Common myeloid progenitor, CD34-positive (primary cell): Measurements from ENCODE around the gene SACM1L.

Experiments
- CTCF ChIA-PET: fragments of 350-600 bp; sonication (Branson Sonifier 250); formaldehyde crosslinking; loops from one replicate; lab custom pipeline; 2021; ENCODE audit warnings: antibody characterized with exemption; lab: Charles Lee
- POLR2A ChIA-PET: fragments of 350-600 bp; sonication (Branson Sonifier 250); formaldehyde crosslinking; loops from one replicate; lab custom pipeline; 2021; ENCODE audit warnings: antibody characterized with exemption; lab: Charles Lee
- DNase-seq, 3 donors: peaks; one replicate each; pipeline versions ENCODE4 v3.0.0 to v3.0.0-alpha.2; 2013
- H3K27ac ChIP-seq, 2 experiments: 1 replicate in 1 of 2; 2 replicates in 1 of 2; pipeline ENCODE4 v1.7.0; 2013; ENCODE audit warnings: inconsistent platforms in 2 of 2, low read length in 2 of 2, mild to moderate bottlenecking in 2 of 2, low read depth in 1 of 2, moderate library complexity in 1 of 2; ENCODE audit not compliant: severe bottlenecking in 2 of 2, insufficient read depth in 1 of 2, poor library complexity in 1 of 2
- H3K27me3 ChIP-seq, 5 experiments: replicated peaks in 2 of 5; 1 replicate in 3 of 5; 2 replicates in 2 of 5; pipeline versions ENCODE4 v1.6.1 to v1.7.0; 2013; ENCODE audit warnings: low read length in 4 of 5, mild to moderate bottlenecking in 2 of 5, moderate library complexity in 2 of 5, inconsistent platforms in 1 of 5; ENCODE audit not compliant: insufficient read depth in 5 of 5, control insufficient read depth in 4 of 5
- H3K36me3 ChIP-seq, 4 experiments: 1 replicate in 2 of 4; 2 replicates in 2 of 4; pipeline versions ENCODE4 v1.6.1 to v1.7.0; 2013; ENCODE audit warnings: low read length in 3 of 4, control low read depth in 1 of 4, mild to moderate bottlenecking in 1 of 4; ENCODE audit not compliant: control insufficient read depth in 4 of 4, insufficient read depth in 4 of 4
- H3K4me1 ChIP-seq, 4 experiments: 1 replicate in 3 of 4; 2 replicates in 1 of 4; pipeline versions ENCODE4 v1.6.1 to v1.7.1; 2013; ENCODE audit warnings: low read length in 3 of 4, mild to moderate bottlenecking in 3 of 4, control low read depth in 1 of 4, inconsistent platforms in 1 of 4, moderate library complexity in 1 of 4; ENCODE audit not compliant: control insufficient read depth in 4 of 4, insufficient read depth in 4 of 4; ENCODE audit errors: control extremely low read depth in 1 of 4
- H3K4me3 ChIP-seq, 7 experiments: 1 replicate in 4 of 7; 2 replicates in 3 of 7; pipeline versions ENCODE4 v1.5.1 to v1.7.0; 2013; ENCODE audit warnings: mild to moderate bottlenecking in 7 of 7, low read length in 6 of 7, moderate library complexity in 6 of 7, inconsistent platforms in 2 of 7, low read depth in 2 of 7, control low read depth in 1 of 7; ENCODE audit not compliant: insufficient read depth in 4 of 7, control insufficient read depth in 1 of 7; ENCODE audit errors: extremely low read depth in 1 of 7
- H3K9me3 ChIP-seq, 5 experiments: 1 replicate in 4 of 5; 2 replicates in 1 of 5; pipeline versions ENCODE4 v1.6.1 to v1.7.1; 2013; ENCODE audit warnings: low read length in 4 of 5, mild to moderate bottlenecking in 2 of 5, inconsistent platforms in 1 of 5, low read depth in 1 of 5, moderate library complexity in 1 of 5; ENCODE audit not compliant: control insufficient read depth in 4 of 5, insufficient read depth in 2 of 5; ENCODE audit errors: control extremely low read depth in 1 of 5
- WGBS: methylation state at CpG from one replicate; pipeline ENCODE4 v1.1.5; 2013; ENCODE audit not compliant: insufficient coverage; 5-methylcytosine and 5-hydroxymethylcytosine counted together

Gene SACM1L

DNA sequence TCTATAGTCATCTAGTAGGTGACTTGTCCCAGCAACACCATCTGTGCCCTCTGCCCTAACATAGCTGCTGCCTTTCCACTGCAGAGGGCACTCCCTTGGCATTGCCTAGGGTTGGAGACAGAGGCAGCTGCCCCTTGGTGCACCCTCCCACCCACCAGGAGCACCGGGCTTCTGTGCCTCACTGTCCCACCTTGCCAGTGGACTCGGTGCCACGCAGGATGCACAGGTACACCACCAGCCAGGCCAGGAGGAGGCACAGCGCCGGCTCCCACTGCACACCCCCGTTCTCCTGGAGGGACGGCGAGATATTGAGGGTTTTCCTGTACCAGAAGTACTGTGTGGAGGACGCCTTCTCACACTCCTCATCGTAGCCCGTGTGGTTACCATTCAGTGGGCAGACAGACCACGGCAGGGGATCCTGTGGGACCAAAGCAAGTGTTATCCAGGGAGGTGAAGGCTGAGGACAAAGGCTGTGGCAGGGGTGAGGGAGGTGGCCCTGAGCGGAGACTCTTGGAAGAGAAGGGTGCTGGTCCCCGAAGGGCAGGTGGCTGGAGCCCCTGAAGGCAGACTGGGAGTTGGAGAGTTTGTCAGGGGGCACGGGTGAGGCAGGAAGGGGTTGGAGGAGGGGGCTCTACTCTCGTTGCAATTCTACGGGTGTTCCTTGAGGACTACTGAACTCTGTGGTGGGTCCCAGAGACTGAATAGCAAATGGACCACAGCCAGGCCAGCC lies 86.5 kb downstream of the SACM1L start:
- no peaks in the 10 kb centered on the region for H3K36me3 ChIP-seq
- H3K4me3 ChIP-seq, result no peak overlapping the region
- no peaks in the 10 kb centered on the region for H3K9me3 ChIP-seq
- CTCF ChIA-PET, result interaction anchor here (4.8 kb wide), 1 partner anchor 14 kb away, joined by 28 read pairs; no protein-coding TSS in a partner anchor
- H3K4me1 ChIP-seq, result no peaks in the 10 kb centered on the region
- whole genome bisulfite sequencing, result 93% methylated on average over 16 of the region's 17 CpGs
- no peak for DNase-seq
- H3K27me3 ChIP-seq, result peaks cover 0 to 3% (median 0%) of the 10 kb centered on the region in 5 experiments
- H3K27ac ChIP-seq, result no peak overlapping the region
- POLR2A ChIA-PET, result no interaction called here

DNA sequence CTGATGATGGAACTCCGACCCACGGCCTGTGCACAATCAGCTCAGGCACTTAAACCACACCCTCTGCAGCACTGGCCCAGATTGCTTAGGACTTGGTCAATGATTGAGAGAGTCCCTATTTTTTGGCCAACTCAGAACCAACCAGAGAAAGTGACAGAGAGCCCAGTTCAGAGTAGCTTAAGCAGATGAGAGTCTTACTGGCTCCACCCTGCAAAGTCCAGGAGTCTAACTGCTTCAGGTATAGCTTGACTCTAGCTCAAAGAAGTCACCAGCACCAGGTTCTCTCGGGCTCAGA lies 87.1 kb downstream of the SACM1L start:
- no peaks in the 10 kb centered on the region for H3K9me3 ChIP-seq
- POLR2A ChIA-PET, result no interaction called here
- H3K4me3 ChIP-seq, result no peak overlapping the region
- H3K27me3 ChIP-seq, result peaks cover 0 to 3% (median 0%) of the 10 kb centered on the region in 5 experiments
- CTCF ChIA-PET, result interaction anchor here (4.8 kb wide), 1 partner anchor 14 kb away, joined by 28 read pairs; no protein-coding TSS in a partner anchor
- no peak for DNase-seq
- 89% methylated on average over 1 of the region's 3 CpGs for WGBS
- H3K4me1 ChIP-seq, result no peaks in the 10 kb centered on the region
- no peaks in the 10 kb centered on the region for H3K36me3 ChIP-seq
- no peak overlapping the region for H3K27ac ChIP-seq

DNA sequence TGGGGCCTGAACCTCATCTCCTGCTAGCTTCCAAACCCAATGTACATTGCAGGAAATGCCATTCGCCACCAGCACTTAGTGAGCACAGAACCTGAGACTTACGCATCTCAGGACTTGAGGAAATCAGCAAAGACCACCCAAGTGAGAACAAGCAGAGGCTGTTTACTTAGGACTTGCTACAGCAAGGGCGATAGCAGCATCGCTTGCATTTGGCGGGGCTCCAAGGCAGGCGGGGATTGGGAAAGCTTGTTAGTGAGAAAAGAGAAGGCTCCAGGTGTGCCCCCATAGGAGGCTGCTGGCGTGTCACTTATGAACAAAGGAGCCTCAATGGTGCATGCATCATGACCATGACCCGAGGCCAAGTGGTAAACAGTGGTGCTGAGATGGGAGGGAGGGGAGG lies 87.4 kb downstream of the SACM1L start:
- H3K9me3 ChIP-seq, result no peaks in the 10 kb centered on the region
- H3K4me1 ChIP-seq, result no peaks in the 10 kb centered on the region
- H3K36me3 ChIP-seq, result no peaks in the 10 kb centered on the region
- H3K27ac ChIP-seq, result no peak overlapping the region
- peaks cover 0 to 3% (median 0%) of the 10 kb centered on the region in 5 experiments for H3K27me3 ChIP-seq
- no peak overlapping the region for H3K4me3 ChIP-seq
- DNase-seq, result no peak
- ChIA-PET CTCF (interaction anchor here (4.8 kb wide), 1 partner anchor 15 kb away, joined by 28 read pairs; no protein-coding TSS in a partner anchor), POLR2A (interaction anchor here (0.6 kb wide), 1 partner anchor 1151 kb away, joined by 3 read pairs; no protein-coding TSS in a partner anchor)
- 94% methylated on average over 8 of the region's 8 CpGs for WGBS

DNA sequence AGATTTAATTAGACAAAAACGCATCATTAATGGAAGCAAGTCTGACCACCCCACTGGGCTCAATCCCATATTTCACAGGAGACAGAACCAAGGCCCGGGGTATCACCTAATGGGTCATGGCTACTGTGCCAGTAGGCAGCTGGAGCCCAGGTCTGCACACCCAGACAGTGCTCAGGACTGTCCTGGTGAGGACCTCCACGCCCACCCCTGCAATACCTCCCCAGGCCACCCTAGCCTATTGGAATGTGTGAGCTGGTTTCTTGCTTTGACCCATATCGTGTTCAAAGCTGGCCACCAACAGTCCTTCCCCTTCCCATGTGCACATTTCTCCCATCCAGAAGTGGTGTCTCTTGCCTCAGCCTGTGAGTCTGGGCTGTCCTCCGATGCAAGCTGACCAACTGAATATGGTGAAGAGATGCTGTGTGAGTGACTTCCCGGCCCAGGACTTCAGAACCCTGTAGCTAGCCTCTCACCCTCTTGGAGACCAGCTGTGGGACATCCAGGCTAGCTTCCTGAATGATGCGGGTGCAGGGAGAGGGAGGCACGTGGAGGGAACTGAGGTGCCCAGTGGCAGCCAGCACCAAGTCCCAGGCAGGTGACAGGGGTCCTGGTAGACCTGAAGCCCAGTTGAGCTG lies 88.0 kb downstream of the SACM1L start:
- H3K27ac ChIP-seq, result no peak overlapping the region
- H3K4me3 ChIP-seq, result no peak overlapping the region
- H3K27me3 ChIP-seq, result peaks cover 0 to 3% (median 0%) of the 10 kb centered on the region in 5 experiments
- H3K36me3 ChIP-seq, result no peaks in the 10 kb centered on the region
- no peak for DNase-seq
- CTCF ChIA-PET, result interaction anchor here (1.1 to 4.8 kb wide), 2 partner anchors 15 to 27 kb away, joined by 3 to 28 read pairs; no protein-coding TSS in a partner anchor
- 95% methylated on average over 8 of the region's 8 CpGs for WGBS
- POLR2A ChIA-PET, result interaction anchor here (0.6 kb wide), 1 partner anchor 1152 kb away, joined by 3 read pairs; no protein-coding TSS in a partner anchor
- no peaks in the 10 kb centered on the region for H3K4me1 ChIP-seq
- no peaks in the 10 kb centered on the region for H3K9me3 ChIP-seq

DNA sequence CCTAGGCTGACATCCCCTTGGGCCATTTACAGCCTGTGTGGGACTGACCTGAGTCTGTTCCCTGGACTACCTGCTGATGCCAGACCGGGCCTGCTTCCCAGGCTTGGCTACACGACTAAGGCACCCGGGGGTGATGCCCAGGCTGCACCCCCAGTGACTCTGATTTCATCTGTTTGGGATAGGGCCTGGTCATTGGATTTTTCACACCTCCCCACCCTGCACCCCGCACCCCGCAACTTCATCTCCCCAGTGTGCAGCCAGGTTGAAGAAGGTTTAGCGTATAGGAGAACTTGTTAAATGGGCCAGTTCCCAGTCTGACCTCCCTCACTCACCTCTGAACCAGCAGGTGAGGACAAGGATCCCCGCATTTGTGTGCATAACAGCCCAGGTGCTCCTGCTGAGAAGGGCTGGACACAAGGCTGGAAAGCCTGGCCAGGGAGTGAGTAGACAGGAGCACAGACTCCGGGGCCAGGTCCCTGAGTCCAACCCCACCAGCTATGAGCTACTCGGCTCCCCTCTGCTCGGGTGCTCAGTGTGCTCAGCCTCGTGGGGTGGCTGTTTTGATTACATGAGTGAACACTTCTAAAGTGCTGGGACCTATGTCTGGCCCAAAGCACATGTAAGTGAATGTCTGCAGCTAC lies 88.7 kb downstream of the SACM1L start:
- DNase-seq, result no peak
- WGBS, result 97% methylated on average over 8 of the region's 11 CpGs
- no peaks in the 10 kb centered on the region for H3K36me3 ChIP-seq
- no peaks in the 10 kb centered on the region for H3K9me3 ChIP-seq
- POLR2A ChIA-PET, result no interaction called here
- no peaks in the 10 kb centered on the region for H3K4me1 ChIP-seq
- CTCF ChIA-PET, result interaction anchor here (1.1 to 4.8 kb wide), 2 partner anchors 16 to 28 kb away, joined by 3 to 28 read pairs; no protein-coding TSS in a partner anchor
- H3K27me3 ChIP-seq, result peaks cover 0 to 3% (median 0%) of the 10 kb centered on the region in 5 experiments
- H3K4me3 ChIP-seq, result no peak overlapping the region
- H3K27ac ChIP-seq, result no peak overlapping the region

DNA sequence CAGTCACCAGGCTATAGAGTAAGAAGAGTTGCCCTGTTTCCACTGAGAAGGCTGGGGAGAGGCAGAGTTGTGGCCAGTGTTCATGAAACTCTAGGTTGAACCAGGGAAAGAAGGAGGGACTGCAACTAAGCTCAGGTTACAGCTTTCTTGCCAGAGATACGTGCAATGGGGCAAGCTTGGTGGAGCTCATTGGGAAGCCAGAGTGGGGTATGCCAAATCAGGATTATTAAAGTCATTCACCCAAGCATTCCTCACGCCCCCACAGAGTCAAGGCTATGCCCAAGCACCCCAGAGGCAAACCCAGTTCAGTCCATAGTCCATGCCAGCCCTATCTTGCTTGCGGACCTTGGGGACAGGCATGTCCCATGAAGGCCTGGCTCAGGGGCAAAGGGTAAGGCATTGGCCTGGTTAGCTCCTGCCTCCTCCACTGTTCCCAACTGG lies 89.6 kb downstream of the SACM1L start:
- Histone ChIP-seq H3K36me3 (no peaks in the 10 kb centered on the region), H3K9me3 (no peaks in the 10 kb centered on the region), H3K27me3 (peaks cover 0 to 3% (median 0%) of the 10 kb centered on the region in 5 experiments), H3K4me3 (no peak overlapping the region), H3K27ac (no peak overlapping the region), H3K4me1 (no peaks in the 10 kb centered on the region)
- no peak for DNase-seq
- POLR2A ChIA-PET, result no interaction called here
- WGBS, result 100% methylated on average over 1 of the region's 3 CpGs
- CTCF ChIA-PET, result no interaction called here
